KG1 (cell line): ENCODE measurements around the gene KLC1.
"Not testable (repeated sequence)": the region's sequence is repeated elsewhere in the genome, so short reads cannot be mapped to it uniquely, and the experiment has no call there.

Source experiments
- DNase-seq: peaks from one replicate; lab custom pipeline; 2025; lab: John Stamatoyannopoulos, UW

KLC1 gene

DNA sequence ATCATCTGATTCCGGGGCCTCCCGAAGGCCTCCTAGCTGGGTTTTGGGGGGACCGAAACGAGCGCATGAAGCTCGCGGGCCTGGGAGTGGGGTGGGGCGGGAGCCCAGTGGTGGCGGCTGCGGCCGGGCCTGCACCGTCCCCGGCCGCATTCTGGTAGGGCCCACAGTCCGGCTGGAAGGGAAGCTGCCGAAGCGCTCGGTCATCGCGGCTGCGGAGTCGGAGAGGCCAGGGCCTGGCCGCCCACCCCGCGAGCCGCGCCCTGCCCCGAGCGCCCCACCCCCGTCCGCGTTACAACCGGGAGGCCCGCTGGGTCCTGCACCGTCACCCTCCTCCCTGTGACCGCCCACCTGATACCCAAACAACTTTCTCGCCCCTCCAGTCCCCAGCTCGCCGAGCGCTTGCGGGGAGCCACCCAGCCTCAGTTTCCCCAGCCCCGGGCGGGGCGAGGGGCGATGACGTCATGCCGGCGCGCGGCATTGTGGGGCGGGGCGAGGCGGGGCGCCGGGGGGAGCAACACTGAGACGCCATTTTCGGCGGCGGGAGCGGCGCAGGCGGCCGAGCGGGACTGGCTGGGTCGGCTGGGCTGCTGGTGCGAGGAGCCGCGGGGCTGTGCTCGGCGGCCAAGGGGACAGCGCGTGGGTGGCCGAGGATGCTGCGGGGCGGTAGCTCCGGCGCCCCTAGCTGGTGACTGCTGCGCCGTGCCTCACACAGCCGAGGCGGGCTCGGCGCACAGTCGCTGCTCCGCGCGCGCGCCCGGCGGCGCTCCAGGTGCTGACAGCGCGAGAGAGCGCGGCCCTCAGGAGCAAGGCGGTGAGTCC lies at the start of gene KLC1:
TSS of gene KLC1 (plus strand) at position 528 of the 819 bp plus-strand sequence. CDS start 25,354 bp downstream, outside the sequence.
- peak; percentile 50 for DNase-seq

DNA sequence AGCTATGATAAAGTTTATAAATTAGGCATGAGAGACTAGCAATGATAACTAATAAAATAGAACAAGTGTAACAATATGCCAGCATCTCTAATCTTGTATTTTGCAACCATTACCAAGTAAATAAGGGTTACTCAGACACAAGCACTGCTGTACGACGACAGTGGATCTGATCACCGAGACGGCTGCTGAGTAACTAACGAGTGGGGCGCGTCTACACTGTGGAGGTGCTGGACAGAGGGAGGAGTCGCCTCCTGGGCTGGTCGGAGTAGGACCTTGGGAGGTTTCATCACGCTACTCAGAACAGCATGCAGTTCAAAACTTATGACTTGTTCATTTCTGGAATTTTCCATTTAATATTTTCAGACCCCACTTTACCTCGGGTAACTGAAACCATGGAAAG lies 47.8 kb upstream of the KLC1 start:
- DNase-seq = no peak

DNA sequence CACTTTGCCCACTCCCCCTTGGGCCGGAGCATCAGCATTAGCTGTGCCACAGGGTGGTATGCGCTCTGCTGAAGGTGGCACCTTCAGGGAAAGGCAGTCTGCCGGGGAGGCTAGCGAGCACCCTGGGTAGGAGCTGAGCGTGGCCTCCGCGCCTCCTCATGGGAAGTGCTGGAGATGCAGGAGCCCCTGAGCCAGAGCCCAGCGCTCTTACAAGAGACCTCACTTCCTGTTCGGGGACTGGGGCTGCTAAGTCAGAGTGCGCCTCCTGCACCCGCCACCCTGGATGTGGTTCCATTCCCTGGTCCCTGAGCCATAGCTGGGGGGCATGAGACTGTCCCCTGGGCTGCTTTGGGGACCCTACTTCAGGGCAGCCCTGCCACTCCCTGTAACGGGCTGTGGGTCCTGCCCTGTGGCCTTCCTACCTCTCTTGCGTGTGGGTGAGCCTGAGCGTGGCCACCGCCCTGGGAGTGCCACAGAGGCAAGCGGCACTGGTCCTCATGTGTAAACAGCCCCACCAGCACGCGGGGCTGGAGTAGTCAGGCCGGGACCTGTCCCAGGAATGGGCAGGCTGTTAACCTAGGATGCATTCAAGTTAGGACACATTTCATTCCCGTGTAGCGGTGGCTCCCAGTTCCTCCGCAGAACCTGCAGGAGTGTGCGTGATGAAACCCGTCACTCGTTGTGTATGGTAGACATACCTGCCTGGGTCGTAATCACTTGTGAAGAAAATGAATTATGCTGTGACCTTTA lies 46.9 kb upstream of the KLC1 start:
- DNase-seq = no peak

DNA sequence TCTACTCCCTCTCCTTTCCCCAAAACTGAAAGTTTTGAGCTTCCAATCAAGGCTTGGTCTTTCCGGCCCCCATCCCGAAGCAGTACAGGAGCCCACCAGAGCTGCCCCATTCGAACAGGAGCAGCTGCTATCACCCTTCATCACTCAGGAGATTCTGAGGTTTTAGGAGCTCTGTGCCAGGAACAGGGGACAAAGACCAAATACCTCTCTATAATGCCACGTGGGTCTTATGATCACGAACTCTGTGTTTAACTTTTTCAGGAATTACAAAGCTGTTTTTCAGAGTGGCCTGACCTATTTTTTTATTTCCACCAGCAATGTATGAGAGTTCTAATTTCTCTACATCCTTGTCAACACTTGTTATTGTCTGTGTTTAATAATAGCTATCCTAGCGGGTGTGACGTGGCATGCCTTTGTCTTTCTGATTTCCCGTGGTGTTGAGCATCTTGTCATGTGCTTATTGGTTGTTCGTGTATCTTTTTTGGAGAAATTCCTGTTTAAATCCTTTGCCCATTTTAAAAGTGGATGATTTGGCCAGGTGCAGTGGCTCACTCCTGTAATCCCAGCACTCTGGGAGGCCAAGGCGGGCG lies 44.6 kb upstream of the KLC1 start:
- no peak for DNase-seq

DNA sequence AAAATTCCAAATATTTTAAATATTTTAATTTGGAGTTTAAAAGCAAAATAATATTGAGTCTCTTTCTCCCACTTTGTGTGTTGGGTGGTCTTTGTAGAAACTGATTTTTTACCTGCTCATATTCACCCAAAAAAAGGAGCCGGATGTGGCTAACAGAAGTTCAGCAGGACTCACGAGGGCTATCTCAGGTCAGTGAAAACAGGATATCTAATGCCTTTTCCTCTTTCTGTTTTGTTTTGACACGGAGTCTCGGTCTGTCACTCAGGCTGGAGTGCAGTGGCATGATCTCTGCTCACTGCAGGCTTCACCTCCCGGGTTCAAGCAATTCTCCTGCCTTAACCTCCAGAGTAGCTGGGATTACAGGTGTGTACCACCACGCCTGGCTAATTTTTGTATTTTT lies 35.4 kb upstream of the KLC1 start:
- DNase-seq = no peak

DNA sequence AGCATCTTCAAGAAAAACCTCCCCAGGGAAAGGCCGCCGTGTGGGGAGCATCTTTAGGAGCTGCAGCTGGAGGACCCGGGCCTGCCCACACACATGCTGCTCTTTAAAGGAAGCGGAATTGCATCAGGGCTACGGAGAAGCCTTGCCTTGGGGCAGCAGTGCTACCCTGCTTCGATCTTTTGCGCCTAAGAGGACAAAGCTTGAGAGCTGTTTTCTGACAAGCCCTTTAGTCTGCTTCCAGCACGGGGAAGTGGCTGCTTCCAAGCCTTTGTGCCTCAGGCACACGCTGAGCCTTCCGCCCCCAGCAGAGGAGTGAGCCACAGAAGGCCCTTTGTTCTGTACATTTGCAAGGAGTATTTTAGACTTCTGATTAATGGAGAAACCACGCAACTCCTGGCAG lies 34.7 kb upstream of the KLC1 start:
- DNase-seq = no peak

DNA sequence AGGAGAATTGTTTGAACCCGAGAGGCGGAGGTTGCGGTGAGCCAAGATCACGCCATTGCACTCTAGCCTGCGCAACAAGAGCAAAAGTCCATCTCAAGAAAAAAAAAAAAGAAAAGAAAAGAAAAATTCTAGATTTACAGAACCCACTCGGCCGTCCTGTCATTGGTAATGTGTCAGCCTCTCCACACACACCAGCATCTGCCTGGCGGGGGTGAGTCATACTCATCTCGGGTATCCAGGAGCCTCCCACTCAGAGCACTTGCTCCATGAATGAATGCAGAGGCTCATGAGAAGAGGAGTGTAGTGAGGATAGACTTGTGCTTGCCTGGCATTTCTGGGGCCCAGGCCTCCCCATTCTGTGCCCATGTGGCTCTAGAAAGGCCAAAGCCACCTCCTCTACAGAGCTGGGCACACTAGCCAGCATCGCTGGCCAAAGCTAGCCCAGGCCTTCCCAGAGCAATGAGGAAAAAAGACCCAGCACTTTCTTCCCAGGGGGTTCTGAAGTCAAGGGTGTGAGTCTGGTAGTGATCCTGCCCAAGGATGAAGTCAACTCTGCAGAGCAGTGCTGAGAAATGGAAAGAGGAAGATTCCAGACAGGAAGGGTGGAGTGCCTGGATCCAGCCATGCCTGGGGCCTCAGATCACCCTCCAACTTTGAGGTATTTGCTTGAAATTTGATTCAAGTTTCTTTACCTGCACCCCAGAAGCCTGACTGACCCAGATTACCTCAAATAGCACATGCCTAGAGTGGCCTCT lies 31.2 kb upstream of the KLC1 start:
- no peak for DNase-seq

DNA sequence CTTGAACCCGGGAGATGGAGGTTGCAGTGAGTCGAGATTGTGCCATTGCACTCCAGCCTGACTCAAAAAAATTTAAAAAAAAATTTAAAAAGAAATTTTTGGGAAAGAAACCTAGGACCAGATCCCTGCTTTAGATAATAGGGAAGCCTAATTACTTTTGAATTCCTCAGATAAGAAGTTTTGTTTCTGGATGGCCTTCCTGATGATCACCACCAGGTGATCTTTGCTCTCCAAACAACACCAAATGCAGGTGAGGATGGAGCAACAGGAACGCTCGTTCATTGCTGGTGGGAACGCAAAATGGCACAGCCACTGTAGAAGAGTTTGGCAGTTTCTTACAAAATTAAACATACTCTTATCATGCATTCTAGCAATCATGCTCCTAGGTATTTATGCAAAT lies 28.5 kb upstream of the KLC1 start:
- no peak for DNase-seq

DNA sequence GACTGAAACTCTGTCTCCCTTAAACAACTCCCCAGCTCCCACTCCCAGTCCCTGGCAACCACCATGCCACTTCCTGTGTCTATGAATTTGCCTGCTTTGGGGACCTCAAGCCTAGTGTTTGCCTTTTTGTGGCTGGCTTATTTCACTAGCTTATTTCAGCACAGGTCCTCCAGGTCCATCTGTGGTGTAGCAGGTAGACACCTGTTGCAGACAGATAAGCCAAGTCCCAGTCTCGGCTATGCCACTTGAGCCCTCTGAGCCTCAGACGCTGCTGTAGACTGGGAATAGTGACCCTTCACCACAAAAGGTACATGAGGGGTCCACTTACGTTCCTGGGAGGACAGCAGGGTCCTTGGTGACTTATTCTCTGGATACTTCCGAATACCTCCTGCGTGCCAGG lies 24.4 kb upstream of the KLC1 start:
- no peak for DNase-seq

DNA sequence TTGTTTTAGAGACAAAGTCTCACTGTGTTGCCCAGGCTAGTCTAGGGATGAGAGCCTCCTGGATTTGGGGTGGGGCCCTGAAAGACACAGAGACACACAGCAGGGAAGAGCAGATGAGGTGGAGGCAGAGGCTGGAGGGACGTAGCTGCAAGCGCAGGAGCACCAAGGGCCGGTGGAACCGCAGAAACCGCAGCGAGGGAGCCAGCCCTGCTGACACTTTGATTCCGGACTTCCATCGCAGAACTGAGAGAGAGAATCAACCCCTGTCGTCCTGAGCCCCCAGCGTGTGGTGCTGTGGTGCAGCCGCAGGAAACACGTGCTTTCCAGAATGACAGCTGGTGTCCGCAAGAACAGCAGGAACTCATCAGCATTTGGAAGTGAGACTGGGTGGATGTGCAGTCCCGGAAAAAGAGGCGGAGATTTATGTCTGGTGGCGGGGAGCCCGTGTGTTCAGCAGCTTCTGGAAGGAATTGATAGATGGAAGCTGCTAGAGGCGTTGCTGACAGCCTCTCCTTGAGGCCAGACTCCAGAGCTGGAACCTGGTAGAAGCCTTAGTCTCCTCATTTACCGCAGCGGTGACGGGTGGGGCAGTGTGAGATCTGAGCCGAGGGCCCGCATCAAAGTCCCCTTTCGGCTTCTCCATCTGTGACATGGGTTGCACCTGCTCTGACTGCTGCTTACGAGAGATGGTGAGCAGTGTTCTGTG lies 21.9 kb upstream of the KLC1 start:
- peak; percentile 50 for DNase-seq

DNA sequence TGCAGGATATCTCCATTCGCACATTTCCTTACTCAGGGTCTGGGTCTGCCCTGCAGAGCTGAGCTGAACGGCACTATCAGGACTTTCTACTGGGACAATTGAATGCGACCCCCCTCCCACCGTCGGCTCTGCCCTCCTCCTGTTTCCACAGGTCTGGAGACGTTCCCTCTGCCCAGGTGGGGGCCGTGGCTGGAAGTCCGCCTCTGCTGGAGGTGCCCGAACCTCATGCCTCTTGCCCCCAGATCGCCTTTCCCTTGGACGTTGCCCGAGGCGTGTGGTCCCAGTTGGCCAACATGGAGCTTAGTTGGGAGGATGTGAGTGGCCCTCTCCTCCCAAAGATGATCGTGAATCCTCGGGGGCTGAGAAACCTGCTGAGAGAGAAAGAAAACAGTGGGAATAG lies 21.2 kb upstream of the KLC1 start:
- DNase-seq = no peak

DNA sequence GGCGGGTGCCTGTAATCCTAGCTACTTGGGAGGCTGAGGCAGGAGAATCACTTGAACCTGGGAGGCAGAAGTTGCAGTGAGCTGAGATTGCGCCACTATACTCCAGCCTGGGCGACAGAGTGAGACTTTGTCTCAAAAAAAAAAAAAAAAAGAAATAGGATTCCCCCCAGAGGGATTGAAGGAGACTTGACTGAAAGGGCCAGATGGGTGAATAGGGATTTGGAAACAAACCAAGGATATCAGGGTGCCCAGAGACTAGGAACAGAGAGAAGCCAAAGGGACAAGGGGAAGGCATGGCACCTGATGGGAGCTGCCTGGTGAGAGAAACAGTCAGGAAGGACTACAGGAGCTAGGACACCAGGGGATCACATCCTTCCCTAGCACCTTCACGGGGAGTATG lies 19.9 kb upstream of the KLC1 start:
- not testable (repeated sequence) for DNase-seq

DNA sequence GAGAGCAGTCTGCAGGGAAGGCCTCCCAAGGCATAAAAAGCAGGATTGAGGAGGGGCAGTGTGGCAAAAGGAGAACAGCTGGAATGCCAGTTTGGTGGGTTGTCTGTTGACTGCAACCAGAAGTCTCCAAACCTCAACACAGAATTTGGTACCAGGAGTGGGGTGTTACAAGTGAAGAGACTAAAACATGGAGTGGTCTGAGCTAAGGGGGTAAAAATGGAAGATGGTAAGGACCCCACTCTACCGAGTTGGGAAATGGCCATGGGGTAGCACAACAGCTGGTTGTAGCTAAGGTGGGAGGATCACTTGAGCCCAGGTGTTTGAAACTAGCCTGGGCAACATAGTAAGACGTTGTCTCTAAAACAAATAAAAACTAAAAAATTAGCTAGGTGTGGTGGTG lies 17.8 kb upstream of the KLC1 start:
- no peak for DNase-seq

DNA sequence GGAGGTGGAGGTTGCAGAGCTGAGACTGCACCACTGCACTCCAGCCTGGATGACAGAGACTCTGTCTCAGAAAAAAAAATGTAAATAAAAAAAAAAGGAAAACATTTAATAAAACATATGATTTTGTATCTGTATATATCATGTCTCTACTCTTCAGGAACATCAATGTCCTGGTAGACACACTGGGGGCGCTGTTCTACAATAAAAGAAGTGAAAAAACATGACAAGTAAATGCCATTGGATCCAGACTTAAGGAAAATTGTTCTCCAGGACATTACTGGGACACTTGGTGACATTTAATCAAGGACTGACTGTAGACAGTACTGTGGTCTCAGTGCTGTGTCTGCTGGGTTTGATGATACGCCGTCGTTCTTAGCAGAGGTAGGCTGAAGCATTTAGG lies 15.5 kb upstream of the KLC1 start:
- no peak for DNase-seq

DNA sequence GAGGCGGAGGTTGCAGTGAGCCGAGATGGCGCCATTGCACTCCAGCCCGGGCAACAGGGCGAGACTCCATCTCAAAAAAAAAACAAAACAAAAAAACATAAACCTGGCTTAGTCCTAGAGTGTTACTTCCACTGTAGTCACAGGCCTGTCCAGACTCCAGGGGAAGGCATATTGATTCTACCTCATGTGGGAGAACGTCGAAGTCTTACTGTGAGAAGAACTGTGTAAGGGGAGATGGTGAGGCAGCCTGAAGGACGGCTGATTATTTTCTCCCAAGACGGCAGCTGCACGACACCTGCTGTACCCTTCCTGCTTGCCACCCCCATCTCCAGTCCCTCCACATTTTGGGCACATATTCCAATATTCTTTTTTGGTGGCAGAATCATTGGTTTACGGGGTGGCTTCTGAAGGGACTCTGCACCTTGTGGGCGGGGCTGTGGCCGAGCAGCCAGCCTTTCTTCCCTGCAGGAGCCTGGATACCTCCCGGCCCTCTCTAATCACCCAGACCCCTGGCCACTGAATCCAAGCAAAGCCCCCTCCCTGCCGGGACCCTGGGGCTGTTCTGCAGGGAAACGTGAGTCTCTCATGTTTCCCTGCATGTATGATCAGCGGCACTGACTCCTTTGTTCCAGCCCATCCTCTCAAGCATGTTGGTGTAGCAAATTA lies 12.2 kb upstream of the KLC1 start:
- no peak for DNase-seq

DNA sequence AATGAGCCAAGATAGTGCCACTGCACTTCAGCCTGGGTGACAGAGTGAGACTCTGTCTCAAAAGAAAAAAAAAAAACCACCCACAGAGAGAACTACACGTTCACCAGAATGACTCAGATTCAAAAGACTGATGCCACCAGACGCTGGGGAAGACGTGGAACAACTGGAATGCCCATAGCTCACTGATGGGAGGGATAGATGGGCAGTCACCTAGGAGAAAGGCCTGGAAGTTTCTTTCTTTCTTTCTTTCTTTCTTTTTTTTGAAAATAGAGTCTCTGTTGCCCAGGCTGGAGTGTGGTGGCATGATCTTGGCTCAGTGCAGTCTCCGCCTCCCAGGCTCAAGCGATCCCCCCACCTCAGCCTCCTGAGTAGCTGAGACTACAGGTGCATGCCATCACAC lies 10.0 kb upstream of the KLC1 start:
- no peak for DNase-seq

DNA sequence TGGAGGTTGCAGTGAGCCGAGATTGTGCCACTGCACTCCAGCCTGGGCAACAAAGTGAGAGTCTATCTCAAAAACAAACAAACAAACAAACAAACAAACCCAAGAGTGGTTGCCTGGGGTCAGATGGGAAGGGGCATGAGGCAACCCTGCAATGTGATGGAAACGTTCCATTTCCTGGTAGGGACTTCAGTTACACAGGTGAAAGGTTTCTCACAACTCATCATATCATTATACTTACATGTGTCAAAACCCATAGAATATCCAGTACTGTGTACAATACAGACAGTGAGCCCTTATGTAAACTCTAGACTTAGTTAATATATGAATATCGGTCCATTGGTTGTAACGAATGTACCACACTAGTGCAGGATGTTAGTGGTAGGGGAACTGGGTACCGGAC lies 7.2 kb upstream of the KLC1 start:
- no peak for DNase-seq

DNA sequence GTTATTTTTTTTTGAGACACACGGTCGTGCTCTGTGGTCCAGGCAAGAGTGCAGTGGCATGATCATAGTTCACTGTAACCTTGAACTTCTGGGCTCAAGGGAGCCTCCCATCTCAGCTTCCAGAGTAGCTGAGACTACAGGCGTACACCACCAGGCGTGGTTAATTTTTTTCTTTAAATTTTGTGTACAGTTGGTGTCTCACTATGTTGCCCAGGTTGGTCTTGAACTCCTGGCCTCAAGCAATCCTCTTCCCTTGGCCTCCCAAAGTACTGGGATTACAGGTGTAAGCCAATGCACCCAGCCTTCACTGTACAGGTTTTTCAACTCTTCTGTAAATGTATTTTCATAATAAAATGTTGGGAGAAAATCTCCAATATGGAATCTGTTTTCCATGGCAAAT lies 5.7 kb upstream of the KLC1 start:
- DNase-seq = no peak

DNA sequence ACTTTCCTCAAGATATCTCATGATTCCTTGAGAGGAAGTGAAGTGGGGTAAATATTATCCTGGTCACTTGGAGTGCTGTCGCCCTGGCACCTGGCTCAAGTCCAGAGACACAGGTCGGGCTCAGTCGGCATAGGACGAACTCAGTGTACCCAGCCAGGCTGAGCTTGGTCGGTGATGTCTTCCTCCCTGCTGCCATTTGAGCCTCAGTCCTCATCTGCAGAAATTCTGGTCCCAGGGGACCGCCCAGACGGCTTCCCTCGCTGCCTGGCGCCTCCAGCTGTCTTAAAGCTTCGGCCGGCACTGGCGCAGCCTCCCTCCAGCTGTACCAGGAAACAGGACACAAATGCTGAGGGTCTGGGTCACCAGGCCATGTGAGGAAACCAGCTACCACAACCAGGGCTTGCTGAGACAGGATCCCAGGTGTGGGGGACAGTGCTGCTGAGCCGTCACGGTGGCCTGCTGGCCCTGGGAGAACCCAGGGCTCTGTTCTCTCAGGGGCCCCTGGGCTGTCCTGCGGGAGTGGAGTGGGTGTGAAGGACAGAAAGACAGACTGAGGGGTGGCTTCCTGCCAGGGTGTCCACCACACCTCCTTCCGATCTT lies 5.0 kb upstream of the KLC1 start:
- DNase-seq = no peak

DNA sequence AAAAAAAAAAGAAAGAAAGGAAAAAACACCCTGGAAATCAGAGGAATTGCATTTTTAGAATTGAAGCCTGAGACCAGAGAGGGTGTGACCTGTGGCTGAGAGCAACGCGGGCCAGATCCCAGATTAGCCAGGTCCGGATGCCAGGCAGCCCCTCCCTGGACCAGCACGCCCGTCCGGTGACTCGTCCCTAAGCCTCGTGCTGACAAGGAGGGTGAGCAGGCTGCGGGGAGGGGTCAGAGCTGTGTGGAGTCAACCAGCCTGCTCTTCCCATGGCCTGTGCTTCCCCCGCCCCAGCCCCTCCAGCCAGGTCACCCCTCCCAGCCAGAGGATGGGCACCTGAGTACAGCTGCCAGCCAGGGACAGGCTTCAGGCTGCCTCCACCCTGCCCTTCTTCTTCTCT lies 4.2 kb upstream of the KLC1 start:
- no peak for DNase-seq
